ENCODE results near the gene BCL10. TPM values are rescaled to one million over a fixed set of nuclear protein-coding genes. Genes with fewer than 3 reads are reported as not detected.

The BCL10 gene
- total and polyA plus RNA-seq, 8 donors: 6.1 to 42.7 (median 25.7) TPM

GRCh38 chr1:85276978-85277639 is 677 bp upstream of the BCL10 start:
- no peaks in the 10 kb centered on the region for H3K27me3 ChIP-seq
- intact Hi-C loops (cut with DNase I; ENCODE audit: low total_unique reads): no loop called here
- WGBS, 5 donors: 54 to 63% (median 57%) methylated on average over 11 of the region's 11 CpGs
- no peak for DNase-seq
- peak overlapping the region; percentile 47 to 70 (median 68) for H3K4me3 ChIP-seq
- H3K36me3 ChIP-seq: peaks cover 0 to 9% (median 2%) of the 10 kb centered on the region in 4 donors
- H3K27ac ChIP-seq: peak overlapping the region; percentile 84 to 99 (median 94)
- H3K4me1 ChIP-seq: peaks cover 0 to 56% (median 40%) of the 10 kb centered on the region in 4 donors
- H3K9me3 ChIP-seq: no peaks in the 10 kb centered on the region
- no peak for TF ChIP-seq POLR2A (IDR thresholded peaks at IDR 0.05)
- peak in 1 of 7 experiments; percentile 1 for TF ChIP-seq CTCF (IDR thresholded peaks at IDR 0.05)

- H3K4me3 ChIP-seq: peak overlapping the region; percentile 47 to 70 (median 68)
- peak overlapping the region; percentile 91 to 99 (median 96) for H3K27ac ChIP-seq
- H3K27me3 ChIP-seq: no peaks in the 10 kb centered on the region
- TF ChIP-seq EP300 (IDR thresholded peaks at IDR 0.05) (no peak), POLR2AphosphoS5 (IDR thresholded peaks at IDR 0.05) (no peak), CTCF (IDR thresholded peaks at IDR 0.05) (no peak), POLR2A (IDR thresholded peaks at IDR 0.05) (no peak)
- H3K36me3 ChIP-seq: peaks cover 0 to 15% (median 5%) of the 10 kb centered on the region in 4 donors
- intact Hi-C loops (cut with DNase I; ENCODE audit: low total_unique reads): no loop called here
- peaks cover 8 to 70% (median 47%) of the 10 kb centered on the region in 4 donors for H3K4me1 ChIP-seq
- WGBS, 5 donors: 0 to 5% (median 1%) methylated on average over 12 to 13 of the region's 13 CpGs
- peak in 1 of 2 donors; percentile 57 for DNase-seq
- H3K9me3 ChIP-seq: no peaks in the 10 kb centered on the region
These were observed 674 bp downstream of the BCL10 start for GRCh38 chr1:85275701-85276214.

- TF ChIP-seq CTCF (IDR thresholded peaks at IDR 0.05) (no peak), POLR2AphosphoS5 (IDR thresholded peaks at IDR 0.05) (peak in 2 of 3 donors; percentile 79 to 86)
- no peaks in the 10 kb centered on the region for H3K9me3 ChIP-seq
- peak in 1 of 2 donors; percentile 81 for DNase-seq
- H3K36me3 ChIP-seq: peaks cover 5 to 22% (median 13%) of the 10 kb centered on the region in 4 donors
- no peaks in the 10 kb centered on the region for H3K27me3 ChIP-seq
- H3K27ac ChIP-seq: peak overlapping the region in 4 of 5 donors; percentile 91 to 99 (median 96)
- peak overlapping the region; percentile 47 to 70 (median 68) for H3K4me3 ChIP-seq
- intact Hi-C loops (cut with DNase I; ENCODE audit: low total_unique reads): no loop called here
- H3K4me1 ChIP-seq: peaks cover 8 to 77% (median 50%) of the 10 kb centered on the region in 4 donors
- 26 to 52% (median 35%) methylated on average over 1 of the region's 1 CpG for WGBS, 5 donors
These were observed 1.4 kb downstream of the BCL10 start for GRCh38 chr1:85274969-85275453.

- Histone ChIP-seq H3K9me3 (no peaks in the 10 kb centered on the region), H3K27ac (no peak overlapping the region), H3K4me3 (peak overlapping the region in 1 of 4 donors; percentile 69), H3K36me3 (peaks cover 17 to 38% (median 29%) of the 10 kb centered on the region in 4 donors), H3K27me3 (no peaks in the 10 kb centered on the region), H3K4me1 (peaks cover 8 to 80% (median 53%) of the 10 kb centered on the region in 4 donors)
- intact Hi-C loops (cut with DNase I; ENCODE audit: low total_unique reads): no loop called here
- DNase-seq: no peak
- TF ChIP-seq EP300 (IDR thresholded peaks at IDR 0.05): no peak
- no peak for TF ChIP-seq CTCF (IDR thresholded peaks at IDR 0.05)
- TF ChIP-seq POLR2AphosphoS5 (IDR thresholded peaks at IDR 0.05): no peak
These were observed 3.0 kb downstream of the BCL10 start for GRCh38 chr1:85273397-85273796.
